ENCODE data around the gene UGT2A3. TPM values are rescaled to one million over a fixed set of nuclear protein-coding genes. Genes with fewer than 3 reads are reported as not detected.
"Not testable (repeated sequence)": the region's sequence is repeated elsewhere in the genome, so short reads cannot be mapped to it uniquely, and the experiment has no call there.

The UGT2A3 gene
- polyA plus RNA-seq (2013, experiment 1 of 2; ENCODE audit: insufficient read length): not detected
- not detected for polyA plus RNA-seq (2013, experiment 2 of 2; ENCODE audit: insufficient read length)

GRCh38 chr4:68951078-68951805, at the start of gene UGT2A3:
Gene UGT2A3 (minus strand): TSS chr4:68951804. CDS start chr4:68951760, 44 bp downstream.
- no peak for DNase-seq

GRCh38 chr4:68997040-68997439, 45.4 kb upstream of the UGT2A3 start:
- DNase-seq: no peak

- no peak for DNase-seq
Observed at GRCh38 chr4:68995292-68995691, 43.7 kb upstream of the UGT2A3 start.

DNA sequence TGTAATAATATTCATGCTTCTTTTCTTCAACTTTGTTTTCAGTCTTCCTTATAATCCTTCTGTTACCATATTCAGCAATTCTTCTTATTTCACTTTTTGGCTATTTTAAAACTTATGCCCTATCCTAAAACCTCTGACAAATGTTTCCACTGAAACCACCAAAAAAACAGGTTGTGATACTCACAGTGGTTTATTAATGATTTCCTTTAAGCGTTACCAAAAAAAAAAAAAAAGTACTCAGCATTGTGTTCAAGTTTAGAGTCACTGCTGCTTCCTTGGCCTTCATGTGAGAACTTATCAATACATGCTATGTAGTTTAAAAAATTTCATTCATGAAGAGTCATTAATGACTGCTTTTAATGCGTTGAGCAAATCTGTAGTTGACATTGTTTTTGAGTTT, 35.4 kb upstream of the UGT2A3 start:
- DNase-seq: no peak

GRCh38 chr4:68985442-68985841, 33.8 kb upstream of the UGT2A3 start:
- no peak for DNase-seq

GRCh38 chr4:68984947-68985346, 33.3 kb upstream of the UGT2A3 start:
- no peak for DNase-seq

- no peak for DNase-seq
Observed at GRCh38 chr4:68963374-68963773, 11.8 kb upstream of the UGT2A3 start.

- DNase-seq: no peak
Observed at GRCh38 chr4:68962868-68963267, 11.3 kb upstream of the UGT2A3 start.

DNA sequence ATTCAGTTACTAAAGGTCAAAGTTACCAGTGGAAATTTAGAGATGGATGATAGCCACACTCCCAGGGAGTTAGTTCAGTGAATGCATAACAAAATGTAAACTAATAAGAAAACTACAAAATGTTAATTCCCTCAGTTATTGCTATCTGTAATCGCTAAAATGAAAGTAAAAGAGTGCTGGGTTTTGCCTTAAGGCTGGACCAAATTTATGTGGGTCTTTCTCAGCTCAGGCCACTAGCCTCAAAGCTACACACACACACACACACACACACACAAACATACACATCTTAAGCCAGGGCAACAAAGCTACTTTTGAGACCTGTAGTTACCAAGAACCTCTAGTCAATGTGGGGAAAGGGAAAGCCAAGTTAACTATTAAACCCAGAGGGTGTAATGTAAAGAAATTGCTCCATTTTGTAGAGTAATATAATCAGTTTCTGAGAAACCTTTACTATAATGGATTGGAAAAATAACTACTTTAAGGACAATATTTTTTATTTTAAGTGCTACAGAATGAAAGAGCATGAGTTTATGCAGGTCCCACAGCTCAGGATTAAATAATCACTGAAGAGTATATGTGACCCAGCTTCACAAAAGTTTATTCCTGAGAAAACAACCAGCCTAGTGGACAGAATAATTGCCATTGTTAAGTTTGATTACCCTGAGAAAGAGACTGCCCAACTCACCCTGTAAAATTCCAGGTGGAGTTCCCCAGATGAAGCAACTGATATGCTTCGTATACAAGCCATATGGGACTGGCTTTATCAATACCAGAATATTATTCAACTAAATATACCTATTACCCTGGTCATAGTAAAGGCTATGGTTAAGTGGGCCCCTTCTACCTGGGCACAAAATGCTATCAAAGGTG, 8.9 kb upstream of the UGT2A3 start:
- DNase-seq: no peak

- DNase-seq: not testable (repeated sequence)
Observed at GRCh38 chr4:68959085-68959484, 7.5 kb upstream of the UGT2A3 start.

GRCh38 chr4:68954126-68954525, 2.5 kb upstream of the UGT2A3 start:
- DNase-seq: no peak

GRCh38 chr4:68953056-68953596, 1.5 kb upstream of the UGT2A3 start:
- no peak for DNase-seq

GRCh38 chr4:68951806-68952585, 392 bp upstream of the UGT2A3 start:
- DNase-seq: no peak

DNA sequence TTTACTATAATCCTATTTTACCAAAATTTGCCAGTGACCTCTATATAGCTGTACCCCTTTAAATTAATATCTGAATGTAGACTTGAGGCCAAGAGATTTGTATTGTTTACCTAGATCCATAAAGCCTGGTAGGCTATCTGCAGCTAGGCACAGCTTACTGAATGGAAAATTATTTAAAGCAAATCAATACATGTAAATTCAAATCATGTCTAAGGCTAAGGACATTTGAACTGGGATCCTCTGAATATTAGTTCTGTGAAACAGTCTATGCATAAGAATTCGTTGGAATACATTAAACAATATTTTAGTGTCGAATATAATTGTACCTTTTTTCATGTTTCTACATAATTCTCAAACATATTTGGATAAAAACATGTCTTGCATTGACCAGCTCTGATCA, 1.6 kb downstream of the UGT2A3 start:
- no peak for DNase-seq

DNA sequence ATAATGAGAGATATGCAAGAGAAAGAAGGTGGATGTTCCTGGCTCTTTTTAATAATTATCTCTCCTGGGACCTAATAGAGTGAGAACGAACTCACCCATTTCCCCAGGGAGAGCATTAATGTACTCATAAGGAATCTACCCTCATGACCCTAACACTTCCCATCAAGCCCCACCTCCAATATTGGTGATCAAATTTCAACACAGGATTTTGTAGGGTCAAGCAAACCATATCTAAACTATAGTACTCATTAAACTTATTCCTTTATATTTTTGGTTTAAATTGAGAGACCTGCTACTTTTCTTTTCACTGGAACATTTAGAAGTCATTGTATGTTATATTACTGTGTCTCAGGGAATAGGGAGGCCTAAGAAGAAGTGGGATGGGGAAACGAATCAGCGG, 2.6 kb downstream of the UGT2A3 start:
- no peak for DNase-seq

DNA sequence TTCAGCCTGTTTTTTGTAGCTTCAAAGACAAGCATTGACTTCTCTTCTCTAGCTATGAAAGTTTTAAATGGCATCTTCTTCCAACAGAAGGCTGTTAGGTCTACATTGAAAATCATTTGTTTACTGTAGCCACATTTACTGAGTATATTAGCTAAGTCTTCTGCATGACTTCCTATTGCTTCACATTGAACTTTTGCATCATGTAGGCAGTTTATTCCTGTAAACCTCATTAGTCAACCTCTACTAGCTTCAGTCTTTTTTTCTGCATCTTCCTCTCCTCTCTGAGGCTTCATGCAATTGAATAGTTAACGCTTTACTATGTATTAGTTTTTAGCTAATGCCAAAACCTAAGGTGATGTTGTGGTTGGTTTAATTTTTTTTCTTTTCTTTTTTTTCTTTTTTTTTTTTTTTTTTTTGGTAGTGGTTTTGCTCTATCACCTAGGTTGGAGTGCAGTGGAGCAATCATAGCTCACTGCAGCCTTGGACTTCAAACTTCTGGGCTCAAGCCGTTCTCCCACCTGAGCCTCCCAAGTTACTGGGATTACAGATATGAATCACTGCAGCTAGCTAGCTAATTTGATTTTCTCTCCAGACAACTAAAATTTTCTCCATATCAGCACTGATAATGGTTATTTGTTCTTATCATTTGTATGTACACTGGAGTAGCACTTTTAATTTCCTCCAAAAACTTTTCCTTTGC, 3.4 kb downstream of the UGT2A3 start:
- no peak for DNase-seq

GRCh38 chr4:68929076-68929737, 22.4 kb downstream of the UGT2A3 start:
- DNase-seq: no peak

GRCh38 chr4:68927165-68927564, 24.4 kb downstream of the UGT2A3 start:
- DNase-seq: no peak

GRCh38 chr4:68922202-68922601, 29.4 kb downstream of the UGT2A3 start:
- not testable (repeated sequence) for DNase-seq

DNA sequence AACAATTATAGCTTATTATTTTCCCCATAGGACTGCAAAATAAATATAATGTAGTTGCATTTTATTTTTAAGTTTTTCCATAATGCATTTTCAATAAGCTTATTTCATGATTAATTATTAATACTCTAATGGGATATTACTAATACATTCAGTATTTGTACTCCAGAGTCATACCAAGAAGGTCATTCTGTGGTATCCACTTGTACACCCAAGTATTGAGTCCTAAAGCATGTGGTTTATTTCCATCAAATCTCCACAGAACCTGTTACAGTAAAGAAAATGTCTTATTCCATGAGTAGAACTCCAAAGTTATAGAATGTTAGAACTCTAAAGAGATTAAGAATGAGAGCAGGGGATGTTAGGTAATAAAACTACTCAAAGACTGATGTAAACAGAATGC, 30.6 kb downstream of the UGT2A3 start:
- DNase-seq: no peak

DNA sequence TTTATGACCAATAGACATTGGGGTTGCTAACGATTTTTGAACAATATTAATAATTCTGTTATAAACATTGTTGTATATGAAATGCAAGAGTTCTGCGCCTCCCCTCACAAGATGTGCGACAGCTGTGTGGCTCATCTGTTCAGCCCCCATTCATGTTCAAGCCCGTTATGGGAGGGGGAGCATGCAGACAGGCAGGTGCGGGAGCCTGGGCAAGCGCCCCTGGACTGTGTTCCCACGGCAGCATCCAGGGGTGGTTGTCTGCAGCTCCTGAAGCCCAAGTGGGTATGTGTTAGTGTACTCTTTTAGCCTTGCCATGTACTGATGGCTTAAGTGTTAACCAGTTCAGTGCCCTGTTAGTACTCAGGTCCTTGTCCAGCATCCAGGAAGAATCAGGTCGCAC, 34.6 kb downstream of the UGT2A3 start:
- DNase-seq: no peak
